Natural killer cell (primary cell): ENCODE measurements around the gene EPAS1. TPM values are rescaled to one million over a fixed set of nuclear protein-coding genes. Genes with fewer than 3 reads are reported as not detected.

Source experiments
- ATAC-seq, 3 donors: fragments of 150-1000 bp in 2 of 3; fragments of 200-7000 bp in 1 of 3; cut with Tn5 transposase; 1 replicate in 1 of 3; 2 replicates in 2 of 3; pipeline ENCODE4 v1.10.0; 2021; ENCODE audit warnings: mild to moderate bottlenecking in 2 of 3, moderate library complexity in 2 of 3
- DNase-seq, 2 donors: peaks; one replicate each; pipeline versions ENCODE4 v3.0.0 to v3.0.0-alpha.2; 2013 to 2021; ENCODE audit warnings: mixed read lengths in 1 of 2
- H3K27ac ChIP-seq: one replicate; pipeline ENCODE4 v1.5.1; 2013; ENCODE audit warnings: mild to moderate bottlenecking, low read length
- H3K27me3 ChIP-seq: one replicate; pipeline ENCODE4 v1.6.1; 2013; ENCODE audit warnings: low read length; ENCODE audit not compliant: control insufficient read depth, insufficient read depth
- H3K36me3 ChIP-seq: one replicate; pipeline ENCODE4 v1.6.1; 2013; ENCODE audit warnings: low read length; ENCODE audit not compliant: control insufficient read depth, insufficient read depth
- H3K4me1 ChIP-seq: one replicate; pipeline ENCODE4 v1.6.1; 2013; ENCODE audit warnings: low read length; ENCODE audit not compliant: control insufficient read depth, insufficient read depth
- H3K4me3 ChIP-seq: one replicate; pipeline ENCODE4 v1.5.1; 2013; ENCODE audit warnings: low read length
- H3K9me3 ChIP-seq: one replicate; pipeline ENCODE4 v1.6.1; 2013; ENCODE audit warnings: low read length; ENCODE audit not compliant: control insufficient read depth, insufficient read depth
- H3K27ac Mint-ChIP-seq, 2 donors: one replicate each; pipeline ENCODE4 v1.8.0; 2022; ENCODE audit warnings: mild to moderate bottlenecking in 2 of 2, mixed read lengths in 2 of 2, moderate library complexity in 1 of 2
- H3K27me3 Mint-ChIP-seq, 2 donors: one replicate each; pipeline ENCODE4 v1.8.0; 2022; ENCODE audit warnings: low read depth in 2 of 2, mixed read lengths in 2 of 2
- H3K36me3 Mint-ChIP-seq: one replicate; pipeline ENCODE4 v1.8.0; 2022; ENCODE audit warnings: mixed read lengths
- H3K4me1 Mint-ChIP-seq, 2 donors: one replicate each; pipeline ENCODE4 v1.8.0; 2022; ENCODE audit warnings: mixed read lengths in 2 of 2
- H3K4me3 Mint-ChIP-seq: one replicate; pipeline ENCODE4 v1.8.0; 2022; ENCODE audit warnings: mild to moderate bottlenecking, moderate library complexity, mixed read lengths
- H3K9me3 Mint-ChIP-seq, 2 donors: one replicate each; pipeline ENCODE4 v1.8.0; 2022; ENCODE audit warnings: mixed read lengths in 2 of 2
- WGBS: methylation state at CpG from one replicate; pipeline ENCODE4 v1.1.7; 2013; ENCODE audit warnings: missing lambda C conversion rate; ENCODE audit not compliant: insufficient coverage; 5-methylcytosine and 5-hydroxymethylcytosine counted together
- intact Hi-C: fragments of 100-400 bp; cut with micrococcal nuclease; formaldehyde crosslinking; loops from one replicate; pipeline ENCODE4 v1.14.2; 2022
- total RNA-seq, 4 donors: library from RNA; stranded (reverse); fragments of 120-200 nt in 1 of 4; gene quantifications; one replicate each; pipeline versions ENCODE4 v1.2.3 to v1.2.4, GENCODE V29; 2013 to 2022
- TF ChIP-seq, protein P1 (sequence below): fragments of 200-600 bp; IDR thresholded peaks from one replicate; pipeline ENCODE4 v1.8.0; 2022; ENCODE audit warnings: antibody characterized with exemption

The EPAS1 gene
- total RNA-seq, 3 donors from 2014 or later (not counting 1 experiment from before 2014, with no cell fraction given) = 2.1 to 61.4 (median 3.6) TPM

DNA sequence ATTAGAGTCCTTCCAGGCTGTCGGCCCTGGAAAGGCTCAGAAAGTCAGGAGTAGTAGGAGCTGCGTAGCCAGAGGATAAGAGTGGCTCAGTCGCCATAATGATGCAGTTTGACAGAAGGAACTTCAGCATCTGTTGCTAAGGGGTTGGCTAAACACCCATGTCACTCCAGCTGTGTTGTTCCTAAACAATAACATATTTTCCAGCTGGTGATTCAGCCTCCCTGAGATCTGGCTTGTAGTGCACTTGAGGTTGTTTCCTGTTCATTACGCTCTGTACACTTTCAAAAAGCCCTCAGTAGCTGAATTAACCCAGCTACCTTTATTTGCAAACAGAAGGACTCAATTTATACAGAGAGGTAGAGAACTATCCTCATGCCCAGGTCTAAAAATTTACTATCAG lies 39.7 kb upstream of the EPAS1 start:
- H3K9me3 Mint-ChIP-seq = no peaks in the 10 kb centered on the region

DNA sequence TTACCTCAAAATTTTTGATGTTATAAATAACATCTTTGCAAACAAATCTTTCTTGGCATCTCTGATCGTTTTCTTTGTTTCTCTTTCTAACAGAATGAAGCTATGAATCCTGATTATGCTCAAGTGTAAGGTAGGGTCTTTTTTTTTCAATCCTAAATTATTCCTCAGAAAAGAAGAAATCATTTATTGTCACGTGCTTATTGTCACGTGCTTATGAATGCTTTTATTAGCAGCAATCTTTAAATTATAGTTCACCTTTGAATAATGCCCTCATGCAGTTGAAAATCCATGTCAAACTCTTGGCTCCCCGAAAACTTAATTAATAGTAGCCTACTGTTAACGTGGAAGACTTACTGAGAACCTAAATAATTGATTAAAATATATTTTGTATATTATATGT lies 39.2 kb upstream of the EPAS1 start:
- TF ChIP-seq, protein P1, sequence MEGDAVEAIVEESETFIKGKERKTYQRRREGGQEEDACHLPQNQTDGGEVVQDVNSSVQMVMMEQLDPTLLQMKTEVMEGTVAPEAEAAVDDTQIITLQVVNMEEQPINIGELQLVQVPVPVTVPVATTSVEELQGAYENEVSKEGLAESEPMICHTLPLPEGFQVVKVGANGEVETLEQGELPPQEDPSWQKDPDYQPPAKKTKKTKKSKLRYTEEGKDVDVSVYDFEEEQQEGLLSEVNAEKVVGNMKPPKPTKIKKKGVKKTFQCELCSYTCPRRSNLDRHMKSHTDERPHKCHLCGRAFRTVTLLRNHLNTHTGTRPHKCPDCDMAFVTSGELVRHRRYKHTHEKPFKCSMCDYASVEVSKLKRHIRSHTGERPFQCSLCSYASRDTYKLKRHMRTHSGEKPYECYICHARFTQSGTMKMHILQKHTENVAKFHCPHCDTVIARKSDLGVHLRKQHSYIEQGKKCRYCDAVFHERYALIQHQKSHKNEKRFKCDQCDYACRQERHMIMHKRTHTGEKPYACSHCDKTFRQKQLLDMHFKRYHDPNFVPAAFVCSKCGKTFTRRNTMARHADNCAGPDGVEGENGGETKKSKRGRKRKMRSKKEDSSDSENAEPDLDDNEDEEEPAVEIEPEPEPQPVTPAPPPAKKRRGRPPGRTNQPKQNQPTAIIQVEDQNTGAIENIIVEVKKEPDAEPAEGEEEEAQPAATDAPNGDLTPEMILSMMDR = no peak
- peaks cover 7 to 10% of the 10 kb centered on the region in 2 donors for H3K4me1 Mint-ChIP-seq
- no peaks in the 10 kb centered on the region for H3K27me3 Mint-ChIP-seq
- Histone ChIP-seq H3K27ac (no peak overlapping the region), H3K9me3 (no peaks in the 10 kb centered on the region), H3K27me3 (no peaks in the 10 kb centered on the region), H3K36me3 (no peaks in the 10 kb centered on the region), H3K4me1 (peaks cover 4% of the 10 kb centered on the region), H3K4me3 (no peak overlapping the region)
- H3K36me3 Mint-ChIP-seq = no peaks in the 10 kb centered on the region
- no peak for DNase-seq
- no peak overlapping the region for H3K4me3 Mint-ChIP-seq
- no peak overlapping the region for H3K27ac Mint-ChIP-seq
- no peaks in the 10 kb centered on the region for H3K9me3 Mint-ChIP-seq
- WGBS = 85% methylated on average over 2 of the region's 5 CpGs
- no peak for ATAC-seq
- intact Hi-C loops = no loop called here

More for the DNA sequence above, 39.7 kb upstream of the EPAS1 start:
- WGBS = 71% methylated on average over 4 of the region's 4 CpGs
- H3K9me3 ChIP-seq = no peaks in the 10 kb centered on the region
- ATAC-seq (no peak), DNase-seq (no peak)
- H3K36me3 Mint-ChIP-seq = no peaks in the 10 kb centered on the region
- no peaks in the 10 kb centered on the region for H3K36me3 ChIP-seq
- peaks cover 7 to 10% of the 10 kb centered on the region in 2 donors for H3K4me1 Mint-ChIP-seq
- H3K4me3 ChIP-seq = no peak overlapping the region
- TF ChIP-seq, protein P1 = no peak
- H3K27ac Mint-ChIP-seq = no peak overlapping the region
- intact Hi-C loops = no loop called here
- peaks cover 4% of the 10 kb centered on the region for H3K4me1 ChIP-seq
- no peak overlapping the region for H3K4me3 Mint-ChIP-seq
- no peaks in the 10 kb centered on the region for H3K27me3 Mint-ChIP-seq
- H3K27me3 ChIP-seq = no peaks in the 10 kb centered on the region
- no peak overlapping the region for H3K27ac ChIP-seq

DNA sequence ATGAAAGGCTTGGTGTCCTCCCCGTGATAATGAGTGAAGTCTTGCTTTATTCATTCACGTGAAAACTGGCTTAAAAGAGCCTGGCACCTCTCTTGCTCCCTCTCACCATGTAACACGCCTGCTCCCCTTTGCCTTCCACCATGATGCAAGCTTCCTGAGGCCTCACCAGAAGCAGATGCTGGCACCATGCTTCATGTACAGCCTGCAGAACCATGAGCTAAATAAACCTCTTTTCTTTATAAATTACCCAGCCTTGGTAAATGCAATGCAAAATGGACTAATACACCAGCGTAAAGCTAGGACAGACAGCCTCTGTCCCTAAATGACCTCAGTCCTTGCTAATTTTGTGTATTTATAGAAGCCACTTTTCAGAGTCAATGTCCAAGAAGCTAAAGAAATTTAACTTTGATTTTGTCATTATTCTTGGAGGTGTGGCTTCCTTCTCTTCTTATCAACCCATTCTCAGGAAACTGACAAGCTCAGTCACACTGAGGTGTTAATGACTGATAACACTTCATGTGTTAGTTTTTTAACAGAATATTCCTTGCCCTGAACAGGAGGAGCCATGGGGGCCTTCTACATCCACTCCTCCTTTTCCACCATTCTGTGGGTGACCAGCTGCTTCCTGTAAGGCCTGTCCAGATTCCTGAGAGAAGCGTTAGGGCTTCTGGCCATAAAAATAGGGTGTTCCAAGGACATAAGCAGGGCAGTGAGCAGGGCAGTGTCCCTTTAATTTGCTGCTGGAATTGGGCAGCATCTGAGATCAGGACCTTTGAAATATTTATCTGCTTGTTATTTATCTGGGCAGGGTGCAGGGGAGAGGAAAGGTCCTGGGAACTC lies 38.0 kb upstream of the EPAS1 start:
- TF ChIP-seq, protein P1 = no peak
- peaks cover 0 to 4% of the 10 kb centered on the region in 2 donors for H3K27me3 Mint-ChIP-seq
- H3K4me1 Mint-ChIP-seq = peaks cover 7 to 10% of the 10 kb centered on the region in 2 donors
- 87% methylated on average over 4 of the region's 5 CpGs for WGBS
- H3K27ac Mint-ChIP-seq = no peak overlapping the region
- no peak overlapping the region for H3K27ac ChIP-seq
- no peak overlapping the region for H3K4me3 Mint-ChIP-seq
- no peaks in the 10 kb centered on the region for H3K9me3 ChIP-seq
- H3K9me3 Mint-ChIP-seq = no peaks in the 10 kb centered on the region
- no peaks in the 10 kb centered on the region for H3K36me3 Mint-ChIP-seq
- no peak overlapping the region for H3K4me3 ChIP-seq
- no peaks in the 10 kb centered on the region for H3K36me3 ChIP-seq
- ATAC-seq = peak in 2 of 3 donors; percentile 31 to 66
- no peak for DNase-seq
- peaks cover 4% of the 10 kb centered on the region for H3K4me1 ChIP-seq
- no peaks in the 10 kb centered on the region for H3K27me3 ChIP-seq
- intact Hi-C loops = no loop called here
